ENCODE data around the gene VIL1.

Gene VIL1

GRCh38 chr2:218405086-218405745, 13.7 kb upstream of the VIL1 start:
- H3K4me3 ChIP-seq (ENCODE audit: low read depth, low read length), result peak overlapping the region; percentile 38

- H3K4me3 ChIP-seq (ENCODE audit: low read depth, low read length), result peak overlapping the region; percentile 38
Measured at GRCh38 chr2:218405746-218406208, 13.1 kb upstream of the VIL1 start.

GRCh38 chr2:218406209-218406948, 12.5 kb upstream of the VIL1 start:
- H3K4me3 ChIP-seq (ENCODE audit: low read depth, low read length), result peak overlapping the region; percentile 39

GRCh38 chr2:218406949-218407618, 11.8 kb upstream of the VIL1 start:
- H3K4me3 ChIP-seq (ENCODE audit: low read depth, low read length), result peak overlapping the region; percentile 39

DNA sequence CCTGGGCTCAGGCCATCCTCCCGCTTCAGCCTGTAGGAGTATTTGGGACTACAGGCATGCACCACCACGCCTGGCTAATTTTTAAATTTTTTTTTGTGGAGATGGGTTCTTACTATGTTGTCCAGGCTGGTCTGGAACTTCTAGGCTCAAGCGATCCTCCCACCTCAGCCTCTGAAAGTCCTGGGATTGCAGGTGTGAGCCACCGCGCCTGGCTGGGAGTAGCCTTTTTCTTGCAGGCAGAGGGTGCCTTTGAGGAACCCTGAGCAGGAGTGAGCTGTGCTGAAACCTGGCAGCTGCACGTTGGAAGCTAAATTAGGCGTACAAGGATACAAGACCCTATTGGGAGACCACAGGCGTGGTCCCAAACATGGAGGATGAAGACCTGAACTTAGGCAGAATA, 11.2 kb upstream of the VIL1 start:
- H3K4me3 ChIP-seq (ENCODE audit: low read depth, low read length), result no peak overlapping the region

GRCh38 chr2:218418321-218418716, 604 bp upstream of the VIL1 start:
- H3K4me3 ChIP-seq (ENCODE audit: low read depth, low read length), result no peak overlapping the region

GRCh38 chr2:218419630-218420216, 800 bp downstream of the VIL1 start:
- H3K4me3 ChIP-seq (ENCODE audit: low read depth, low read length), result no peak overlapping the region

DNA sequence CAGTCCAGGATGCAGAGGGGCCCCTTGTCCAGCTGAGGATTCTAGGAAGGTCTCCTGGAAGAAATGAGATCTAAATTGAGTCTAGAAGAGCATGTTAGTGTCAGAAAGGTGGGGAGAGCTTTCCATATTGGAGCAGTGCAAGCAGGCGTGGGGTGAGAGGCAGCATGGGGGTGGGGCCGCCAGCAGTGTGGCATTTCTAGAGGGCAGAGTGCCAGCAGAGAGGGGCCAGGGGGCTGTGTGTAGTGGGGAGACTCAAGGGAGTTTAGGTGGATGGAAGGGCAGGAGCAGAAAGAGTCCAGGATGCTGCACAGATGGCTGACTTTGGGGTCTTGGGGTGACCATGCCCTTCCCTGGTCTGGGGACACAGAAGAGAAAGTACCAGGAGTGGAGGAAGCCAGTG, 2.1 kb downstream of the VIL1 start:
- H3K4me3 ChIP-seq (ENCODE audit: low read depth, low read length), result no peak overlapping the region

DNA sequence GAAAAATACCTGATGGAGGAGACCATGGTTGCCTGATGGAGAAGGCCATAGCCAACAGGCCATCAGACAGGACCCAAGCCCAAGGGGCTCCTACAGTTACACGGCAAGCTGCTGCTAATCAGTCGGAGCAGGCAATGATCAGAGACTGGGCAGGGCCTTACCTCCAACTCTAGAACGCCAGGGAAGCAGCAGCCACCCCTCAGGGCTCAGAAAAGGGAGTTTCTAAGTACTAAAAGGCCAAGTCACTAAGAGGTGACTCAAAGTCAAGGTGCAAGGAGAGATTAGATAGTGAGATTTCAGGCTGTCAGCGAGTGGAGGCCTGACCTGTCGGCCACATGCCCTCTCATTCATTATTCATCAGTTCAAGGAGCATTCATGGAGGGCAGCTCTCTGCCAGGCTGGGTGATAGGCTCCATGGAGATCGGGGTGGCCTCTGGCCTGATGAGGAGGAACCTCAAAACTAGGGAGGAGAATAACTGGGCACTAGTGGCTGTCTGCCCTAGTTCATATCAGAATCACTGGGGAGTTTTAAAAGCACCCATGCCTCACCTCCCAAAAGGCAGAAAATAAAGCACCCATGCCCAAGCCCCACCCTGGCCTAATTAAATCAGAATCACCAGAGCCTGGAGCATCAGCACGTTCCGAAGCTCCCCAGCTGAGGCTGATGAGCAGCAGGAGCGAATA, 3.6 kb downstream of the VIL1 start:
- H3K4me3 ChIP-seq (ENCODE audit: low read depth, low read length), result no peak overlapping the region

DNA sequence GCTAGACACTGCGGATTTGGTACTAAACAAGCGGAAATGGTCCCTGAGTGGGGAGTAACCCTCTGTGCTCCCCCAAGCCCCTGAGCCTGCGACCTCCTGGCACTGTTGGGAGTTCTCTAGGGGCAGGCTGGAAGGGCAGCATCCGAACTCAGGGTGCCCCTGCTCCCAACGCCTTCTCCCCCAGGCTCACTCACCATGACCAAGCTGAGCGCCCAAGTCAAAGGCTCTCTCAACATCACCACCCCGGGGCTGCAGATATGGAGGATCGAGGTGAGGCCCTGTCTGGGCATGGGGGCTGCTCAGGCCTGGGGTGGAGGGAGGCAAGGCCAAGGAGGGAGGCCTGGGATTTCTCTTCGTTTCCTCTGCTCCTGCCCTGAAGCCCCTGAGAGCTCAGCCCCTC, 4.7 kb downstream of the VIL1 start:
- no peak overlapping the region for H3K4me3 ChIP-seq (ENCODE audit: low read depth, low read length)

- no peak overlapping the region for H3K4me3 ChIP-seq (ENCODE audit: low read depth, low read length)
Measured at GRCh38 chr2:218425531-218425930, 6.6 kb downstream of the VIL1 start.

GRCh38 chr2:218427741-218428140, 8.8 kb downstream of the VIL1 start:
- H3K4me3 ChIP-seq (ENCODE audit: low read depth, low read length), result no peak overlapping the region

GRCh38 chr2:218428846-218429558, 10.1 kb downstream of the VIL1 start:
- H3K4me3 ChIP-seq (ENCODE audit: low read depth, low read length), result no peak overlapping the region

GRCh38 chr2:218429911-218430692, 11.2 kb downstream of the VIL1 start:
- no peak overlapping the region for H3K4me3 ChIP-seq (ENCODE audit: low read depth, low read length)

DNA sequence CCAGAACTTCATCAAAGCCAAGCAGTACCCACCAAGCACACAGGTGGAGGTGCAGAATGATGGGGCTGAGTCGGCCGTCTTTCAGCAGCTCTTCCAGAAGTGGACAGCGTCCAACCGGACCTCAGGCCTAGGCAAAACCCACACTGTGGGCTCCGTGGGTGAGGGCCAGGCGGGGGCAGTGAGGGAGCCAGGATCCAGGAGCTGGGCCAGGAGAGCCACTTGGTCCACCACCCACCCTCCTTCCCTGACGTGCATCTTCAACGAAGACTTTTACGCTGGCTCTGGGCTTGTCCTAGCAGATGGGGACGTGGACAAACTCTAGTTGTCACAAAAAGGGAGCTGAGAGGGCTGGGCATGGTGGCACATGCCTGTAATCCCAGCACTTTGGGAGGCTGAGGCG, 11.8 kb downstream of the VIL1 start:
- H3K4me3 ChIP-seq (ENCODE audit: low read depth, low read length), result no peak overlapping the region

DNA sequence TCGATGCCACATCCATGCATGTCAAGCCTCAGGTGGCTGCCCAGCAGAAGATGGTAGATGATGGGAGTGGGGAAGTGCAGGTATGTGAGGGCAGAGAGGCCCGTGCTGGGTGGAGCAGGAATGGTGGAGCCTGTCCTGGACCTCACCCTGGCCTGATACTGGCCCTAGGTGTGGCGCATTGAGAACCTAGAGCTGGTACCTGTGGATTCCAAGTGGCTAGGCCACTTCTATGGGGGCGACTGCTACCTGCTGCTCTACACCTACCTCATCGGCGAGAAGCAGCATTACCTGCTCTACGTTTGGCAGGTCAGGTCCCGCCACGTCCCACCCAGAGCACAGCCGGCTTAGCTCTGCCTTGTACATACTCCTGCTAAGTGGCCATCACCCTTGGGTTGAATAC, 13.0 kb downstream of the VIL1 start:
- H3K4me3 ChIP-seq (ENCODE audit: low read depth, low read length), result no peak overlapping the region

DNA sequence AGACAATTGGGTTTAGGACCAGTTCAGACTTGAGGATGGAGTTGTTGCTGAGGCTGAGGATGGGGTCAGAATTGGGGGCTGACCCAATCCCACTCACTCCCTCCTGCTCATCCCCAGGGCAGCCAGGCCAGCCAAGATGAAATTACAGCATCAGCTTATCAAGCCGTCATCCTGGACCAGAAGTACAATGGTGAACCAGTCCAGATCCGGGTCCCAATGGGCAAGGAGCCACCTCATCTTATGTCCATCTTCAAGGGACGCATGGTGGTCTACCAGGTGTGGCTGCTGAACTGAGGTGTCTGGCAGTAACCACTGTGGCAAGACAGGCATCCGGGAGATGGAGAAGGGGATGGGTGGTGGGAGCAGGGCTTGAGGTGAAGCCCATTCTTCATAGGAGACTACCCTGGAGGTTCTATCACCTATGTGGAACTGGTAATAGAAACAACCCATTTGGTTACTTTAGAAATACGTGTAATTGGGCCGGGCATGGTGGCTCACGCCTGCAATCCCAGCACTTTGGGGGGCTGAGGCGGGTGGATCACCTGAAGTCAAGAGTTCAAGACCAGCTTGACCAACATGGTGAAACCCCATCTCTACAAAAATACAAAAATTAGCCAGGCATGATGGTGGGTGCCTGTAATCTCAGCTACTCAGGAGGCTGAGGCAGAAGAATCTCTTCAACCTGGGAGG, 13.9 kb downstream of the VIL1 start:
- H3K4me3 ChIP-seq (ENCODE audit: low read depth, low read length), result no peak overlapping the region

DNA sequence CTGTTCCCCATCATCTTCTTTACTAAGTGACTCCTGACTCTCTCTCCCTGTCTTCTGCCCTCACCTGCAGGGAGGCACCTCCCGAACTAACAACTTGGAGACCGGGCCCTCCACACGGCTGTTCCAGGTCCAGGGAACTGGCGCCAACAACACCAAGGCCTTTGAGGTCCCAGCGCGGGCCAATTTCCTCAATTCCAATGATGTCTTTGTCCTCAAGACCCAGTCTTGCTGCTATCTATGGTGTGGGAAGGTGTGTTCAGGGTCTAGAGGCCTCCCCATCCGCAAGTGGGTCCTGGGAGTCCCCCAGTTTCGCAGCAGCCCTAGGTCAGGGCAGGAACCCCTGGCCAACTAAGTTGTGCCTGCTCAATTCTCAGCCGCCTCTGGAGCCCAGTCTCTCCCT, 15.5 kb downstream of the VIL1 start:
- H3K4me3 ChIP-seq (ENCODE audit: low read depth, low read length), result no peak overlapping the region

Data from iPS-11a (cell line).